Neural cell (in vitro differentiated cells): ENCODE results near the gene ABCA6. TPM values are rescaled to one million over a fixed set of nuclear protein-coding genes. Genes with fewer than 3 reads are reported as not detected.

Experiments used
- H2AFZ ChIP-seq: fragments of 200-600, 300-800 bp; sonication (generic), shearing (Covaris generic); 2 replicates; pipeline ENCODE4 v1.6.0; 2014; ENCODE audit warnings: low read depth, mild to moderate bottlenecking, antibody characterized with exemption, low read length, moderate library complexity
- H3F3A ChIP-seq: fragments of 200-600 bp; shearing (Covaris generic); 2 replicates; pipeline ENCODE4 v1.6.1; 2016; ENCODE audit warnings: mild to moderate bottlenecking, moderate library complexity, mixed read lengths, antibody characterized with exemption, low read length; ENCODE audit not compliant: insufficient read depth, poor library complexity, severe bottlenecking
- H3K27ac ChIP-seq: fragments of 200-600, 300-800 bp; sonication (generic), shearing (Covaris generic); 2 replicates; pipeline ENCODE4 v1.5.1; 2014; ENCODE audit warnings: mild to moderate bottlenecking, low read length, moderate library complexity
- H3K27me3 ChIP-seq: fragments of 300-800, 200-600 bp; sonication (generic), shearing (Covaris generic); 2 replicates; pipeline ENCODE4 v1.6.0; 2014; ENCODE audit warnings: mild to moderate bottlenecking, low read depth, low read length, moderate library complexity; ENCODE audit not compliant: insufficient read depth
- H3K36me3 ChIP-seq: fragments of 300-800, 200-600 bp; sonication (generic), shearing (Covaris generic); 2 replicates; pipeline ENCODE4 v1.5.1; 2014; ENCODE audit warnings: mild to moderate bottlenecking, antibody characterized with exemption, low read length, moderate library complexity; ENCODE audit not compliant: insufficient read depth
- H3K4me2 ChIP-seq: fragments of 300-800, 200-600 bp; sonication (generic), shearing (Covaris generic); 2 replicates; pipeline ENCODE4 v1.6.0; 2014; ENCODE audit warnings: mild to moderate bottlenecking, low read length
- H3K4me3 ChIP-seq: fragments of 300-800, 200-600 bp; sonication (generic), shearing (Covaris generic); 2 replicates; pipeline ENCODE4 v1.5.1; 2014; ENCODE audit warnings: mild to moderate bottlenecking, low read length, moderate library complexity
- H3K79me2 ChIP-seq: fragments of 200-600 bp; shearing (Covaris generic); replicated peaks from 2 replicates; pipeline ENCODE4 v1.6.0; 2014; ENCODE audit warnings: mild to moderate bottlenecking, low read length, moderate library complexity; ENCODE audit not compliant: insufficient read depth
- H3K9ac ChIP-seq: fragments of 300-800, 200-600 bp; sonication (generic), shearing (Covaris generic); 2 replicates; pipeline ENCODE4 v1.6.1; 2016; ENCODE audit warnings: mild to moderate bottlenecking, low read length, mixed read lengths
- H3K9me2 ChIP-seq: fragments of 200-600 bp; shearing (Covaris generic); 2 replicates; pipeline ENCODE4 v1.6.1; 2016; ENCODE audit warnings: mild to moderate bottlenecking, low read length, mixed read lengths; ENCODE audit not compliant: insufficient read depth
- H3K9me3 ChIP-seq: fragments of 200-600, 300-800 bp; sonication (generic), shearing (Covaris generic); 2 replicates; pipeline ENCODE4 v1.6.1; 2016; ENCODE audit warnings: mild to moderate bottlenecking, mixed run types, low read length, moderate library complexity, mixed read lengths
- H4K20me1 ChIP-seq: fragments of 200-600 bp; shearing (Covaris generic); 2 replicates; pipeline ENCODE4 v1.6.1; 2016; ENCODE audit warnings: mild to moderate bottlenecking, mixed run types; ENCODE audit not compliant: insufficient read depth
- EP300 ChIP-seq: fragments of 450-650 bp; conservative IDR thresholded peaks from 2 replicates; pipeline ENCODE4 v1.6.1; 2014; ENCODE audit warnings: antibody characterized with exemption, mild to moderate bottlenecking, moderate library complexity; ENCODE audit not compliant: poor library complexity, severe bottlenecking
- EZH2 ChIP-seq: fragments of 200-600, 300-800 bp; shearing (Covaris generic), sonication (generic); IDR thresholded peaks from 2 replicates; pipeline ENCODE4 v1.6.1; 2014; ENCODE audit warnings: antibody characterized with exemption, low read length, borderline replicate concordance, mild to moderate bottlenecking; ENCODE audit not compliant: insufficient read depth, poor library complexity, severe bottlenecking
- MXI1 ChIP-seq: fragments of 450-650 bp; conservative IDR thresholded peaks from 2 replicates; pipeline ENCODE4 v1.6.1; 2014; ENCODE audit warnings: antibody characterized with exemption, mild to moderate bottlenecking; ENCODE audit not compliant: poor library complexity, severe bottlenecking
- POLR2AphosphoS5 ChIP-seq: IDR thresholded peaks from 2 replicates; pipeline ENCODE4 v1.6.1; 2012
- RAD21 ChIP-seq: fragments of 450-650 bp; conservative IDR thresholded peaks from 2 replicates; pipeline ENCODE4 v1.6.1; 2014; ENCODE audit warnings: antibody characterized with exemption, mild to moderate bottlenecking, moderate library complexity
- SMC3 ChIP-seq: fragments of 450-650 bp; conservative IDR thresholded peaks from 2 replicates; pipeline ENCODE4 v1.6.1; 2014; ENCODE audit warnings: antibody characterized with exemption, mild to moderate bottlenecking, moderate library complexity; ENCODE audit not compliant: poor library complexity
- TAF1 ChIP-seq: IDR thresholded peaks from 2 replicates; pipeline ENCODE4 v1.6.1; 2012; ENCODE audit warnings: low read depth
- polyA plus RNA-seq: library from polyadenylated mRNA; depleted of rRNA; stranded (reverse); fragments of >200 nt; gene quantifications from 2 replicates; pipeline ENCODE4 v1.2.3, GENCODE V29; 2014
- TF ChIP-seq, protein P1 (sequence below): IDR thresholded peaks from 2 replicates; pipeline ENCODE4 v1.6.1; 2012; ENCODE audit warnings: borderline replicate concordance
- TF ChIP-seq, protein P2 (sequence below): fragments of 450-650 bp; IDR thresholded peaks from 2 replicates; pipeline ENCODE4 v1.5.1; 2014; ENCODE audit warnings: antibody characterized with exemption, mild to moderate bottlenecking, moderate library complexity; ENCODE audit not compliant: poor library complexity, severe bottlenecking

Gene ABCA6
- polyA plus RNA-seq, 1 donor from 2014 or later: 1.6 TPM

DNA sequence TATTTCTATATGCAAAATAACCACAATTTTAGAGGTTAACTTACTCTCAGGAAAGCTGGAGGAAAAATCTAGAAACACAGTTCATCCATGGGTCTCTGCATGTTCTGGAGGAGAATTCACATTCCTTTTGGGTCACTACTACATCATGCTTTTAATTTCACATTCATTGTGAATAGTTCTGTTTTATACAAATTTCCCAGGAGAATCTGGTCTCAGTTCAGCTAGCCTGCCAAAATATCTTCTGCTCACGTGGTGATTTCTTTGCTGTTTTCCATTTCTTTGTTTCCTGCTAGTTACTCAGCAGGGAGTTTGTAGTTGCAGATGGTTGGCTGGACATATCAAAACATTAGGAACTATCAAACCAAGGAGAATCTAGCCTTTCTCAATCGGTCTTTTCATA, 80.9 kb downstream of the ABCA6 start, which contains the start of gene ABCA9:
Gene ABCA9 (minus strand): TSS at position 106 of the 400 bp plus-strand sequence. CDS start 9,801 bp downstream, outside the sequence.
- Histone ChIP-seq H3K4me3 (no peak within 1 kb of the TSS), H3K36me3 (no peaks in the 10 kb centered on the region), H3K27ac (no peak within 1 kb of the TSS), H3K9ac (no peak within 1 kb of the TSS), H2AFZ (no peak within 1 kb of the TSS), H3K27me3 (no peaks in the 10 kb centered on the region), H3K9me2 (no peaks in the 10 kb centered on the region), H3F3A (no peaks in the 10 kb centered on the region), H3K79me2 (no peaks in the 10 kb centered on the region), H4K20me1 (no peaks in the 10 kb centered on the region), H3K4me2 (no peak within 1 kb of the TSS), H3K9me3 (no peaks in the 10 kb centered on the region)
- TF ChIP-seq POLR2AphosphoS5 (no peak), SMC3 (no peak), EP300 (no peak), MXI1 (no peak), EZH2 (no peak), TAF1 (no peak), RAD21 (no peak)
- TF ChIP-seq, protein P1, sequence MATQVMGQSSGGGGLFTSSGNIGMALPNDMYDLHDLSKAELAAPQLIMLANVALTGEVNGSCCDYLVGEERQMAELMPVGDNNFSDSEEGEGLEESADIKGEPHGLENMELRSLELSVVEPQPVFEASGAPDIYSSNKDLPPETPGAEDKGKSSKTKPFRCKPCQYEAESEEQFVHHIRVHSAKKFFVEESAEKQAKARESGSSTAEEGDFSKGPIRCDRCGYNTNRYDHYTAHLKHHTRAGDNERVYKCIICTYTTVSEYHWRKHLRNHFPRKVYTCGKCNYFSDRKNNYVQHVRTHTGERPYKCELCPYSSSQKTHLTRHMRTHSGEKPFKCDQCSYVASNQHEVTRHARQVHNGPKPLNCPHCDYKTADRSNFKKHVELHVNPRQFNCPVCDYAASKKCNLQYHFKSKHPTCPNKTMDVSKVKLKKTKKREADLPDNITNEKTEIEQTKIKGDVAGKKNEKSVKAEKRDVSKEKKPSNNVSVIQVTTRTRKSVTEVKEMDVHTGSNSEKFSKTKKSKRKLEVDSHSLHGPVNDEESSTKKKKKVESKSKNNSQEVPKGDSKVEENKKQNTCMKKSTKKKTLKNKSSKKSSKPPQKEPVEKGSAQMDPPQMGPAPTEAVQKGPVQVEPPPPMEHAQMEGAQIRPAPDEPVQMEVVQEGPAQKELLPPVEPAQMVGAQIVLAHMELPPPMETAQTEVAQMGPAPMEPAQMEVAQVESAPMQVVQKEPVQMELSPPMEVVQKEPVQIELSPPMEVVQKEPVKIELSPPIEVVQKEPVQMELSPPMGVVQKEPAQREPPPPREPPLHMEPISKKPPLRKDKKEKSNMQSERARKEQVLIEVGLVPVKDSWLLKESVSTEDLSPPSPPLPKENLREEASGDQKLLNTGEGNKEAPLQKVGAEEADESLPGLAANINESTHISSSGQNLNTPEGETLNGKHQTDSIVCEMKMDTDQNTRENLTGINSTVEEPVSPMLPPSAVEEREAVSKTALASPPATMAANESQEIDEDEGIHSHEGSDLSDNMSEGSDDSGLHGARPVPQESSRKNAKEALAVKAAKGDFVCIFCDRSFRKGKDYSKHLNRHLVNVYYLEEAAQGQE: no peak
- TF ChIP-seq, protein P2, sequence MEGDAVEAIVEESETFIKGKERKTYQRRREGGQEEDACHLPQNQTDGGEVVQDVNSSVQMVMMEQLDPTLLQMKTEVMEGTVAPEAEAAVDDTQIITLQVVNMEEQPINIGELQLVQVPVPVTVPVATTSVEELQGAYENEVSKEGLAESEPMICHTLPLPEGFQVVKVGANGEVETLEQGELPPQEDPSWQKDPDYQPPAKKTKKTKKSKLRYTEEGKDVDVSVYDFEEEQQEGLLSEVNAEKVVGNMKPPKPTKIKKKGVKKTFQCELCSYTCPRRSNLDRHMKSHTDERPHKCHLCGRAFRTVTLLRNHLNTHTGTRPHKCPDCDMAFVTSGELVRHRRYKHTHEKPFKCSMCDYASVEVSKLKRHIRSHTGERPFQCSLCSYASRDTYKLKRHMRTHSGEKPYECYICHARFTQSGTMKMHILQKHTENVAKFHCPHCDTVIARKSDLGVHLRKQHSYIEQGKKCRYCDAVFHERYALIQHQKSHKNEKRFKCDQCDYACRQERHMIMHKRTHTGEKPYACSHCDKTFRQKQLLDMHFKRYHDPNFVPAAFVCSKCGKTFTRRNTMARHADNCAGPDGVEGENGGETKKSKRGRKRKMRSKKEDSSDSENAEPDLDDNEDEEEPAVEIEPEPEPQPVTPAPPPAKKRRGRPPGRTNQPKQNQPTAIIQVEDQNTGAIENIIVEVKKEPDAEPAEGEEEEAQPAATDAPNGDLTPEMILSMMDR: no peak

DNA sequence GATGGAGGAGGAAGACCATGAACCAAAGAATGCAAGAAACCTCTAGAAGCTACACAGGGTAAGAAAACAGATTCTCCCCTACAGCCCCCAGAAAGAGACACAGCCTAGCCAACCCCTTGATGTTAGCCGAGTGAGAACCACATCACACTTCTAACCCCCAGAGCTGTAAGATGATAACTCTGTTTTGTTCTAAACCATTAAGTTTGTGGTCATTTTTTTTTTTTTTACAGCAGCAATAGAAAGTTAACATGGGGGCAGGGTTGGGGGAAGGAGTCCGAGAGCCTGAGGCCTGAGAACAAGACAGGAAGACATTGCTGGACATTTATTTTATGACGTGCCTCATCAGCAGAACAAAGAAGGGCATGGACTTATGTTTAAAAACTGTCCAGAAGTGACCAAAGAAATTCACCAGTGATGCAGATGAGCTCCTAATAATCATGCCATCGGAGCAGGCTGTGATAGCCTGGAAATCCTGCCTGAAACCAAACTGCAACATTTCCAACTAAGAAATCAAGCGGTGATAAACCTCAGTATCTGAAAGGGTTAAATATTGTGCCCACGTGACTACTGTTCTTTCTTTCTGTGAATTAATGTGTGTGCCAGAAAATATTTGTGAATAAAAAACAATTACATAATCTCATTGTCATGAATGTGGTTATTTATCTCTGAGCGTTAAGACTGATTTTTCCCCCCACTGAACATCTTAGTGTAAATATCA, 82.1 kb downstream of the ABCA6 start:
- Histone ChIP-seq H3K9me2 (no peaks in the 10 kb centered on the region), H3K9me3 (no peaks in the 10 kb centered on the region), H3K4me3 (no peak overlapping the region), H2AFZ (no peak overlapping the region), H3K36me3 (no peaks in the 10 kb centered on the region), H3K9ac (no peak overlapping the region), H3K4me2 (no peak overlapping the region), H3F3A (no peaks in the 10 kb centered on the region), H3K79me2 (no peaks in the 10 kb centered on the region), H3K27ac (no peak overlapping the region), H3K27me3 (no peaks in the 10 kb centered on the region), H4K20me1 (no peaks in the 10 kb centered on the region)
- no peak for TF ChIP-seq POLR2AphosphoS5
- TF ChIP-seq, protein P2: no peak
- no peak for TF ChIP-seq SMC3
- TF ChIP-seq TAF1: no peak
